Heart left ventricle (tissue), 13 donors: Measurements from ENCODE around the gene TRIM25.

Experiments
- POLR2A ChIP-seq, 2 donors: fragments of 450-650 bp; IDR thresholded peaks; one replicate each; pipeline ENCODE4 v1.6.1; 2017; ENCODE audit warnings: antibody characterized with exemption in 2 of 2, mild to moderate bottlenecking in 2 of 2, moderate library complexity in 2 of 2
- TF ChIP-seq, protein P1 (sequence below), 12 donors: fragments of 200-600 bp; sonication (generic) in 4 of 12; IDR thresholded peaks; one replicate each; pipeline versions ENCODE4 v1.5.0 to v1.8.0; 2018 to 2022; ENCODE audit warnings: antibody characterized with exemption in 12 of 12, mild to moderate bottlenecking in 5 of 12
- donor health status: ischemic (EF 13 %, LVEDD 7.1; RV severe dilation, severe dysfunction).
- donor health status: DM: no; HTN: yes; CAD: no.
- donor health status: DM: no; HTN: no; CAD: no.
- donor health status: ischemic (EF 25% LVEDD 6.9; RV normal size, moderate dysfunction).
- donor health status: ischemic (EF 25% LVEDD 5.7; RV mildly dilated, moderate dysfunction).
- donor health status: ischemic (EF 35%, LVEDD 5.7; RV mildly dilated, moderate dysfunction).
- donor health status: nonischemic (EF 11% LVEDD 7.7; RV severe dilation, severe dysfunction).
- donor health status: DM: yes; HTN: yes; CAD: no.
- donor health status: PGD.
- donor health status: ischemic (EF 29% LVEDD 5.4; RV normal size, mild dysfunction).
- donor health status: nonischemic (EF 23%, LVEDD 6.1; RV moderate dilation, normal function).

DNA sequence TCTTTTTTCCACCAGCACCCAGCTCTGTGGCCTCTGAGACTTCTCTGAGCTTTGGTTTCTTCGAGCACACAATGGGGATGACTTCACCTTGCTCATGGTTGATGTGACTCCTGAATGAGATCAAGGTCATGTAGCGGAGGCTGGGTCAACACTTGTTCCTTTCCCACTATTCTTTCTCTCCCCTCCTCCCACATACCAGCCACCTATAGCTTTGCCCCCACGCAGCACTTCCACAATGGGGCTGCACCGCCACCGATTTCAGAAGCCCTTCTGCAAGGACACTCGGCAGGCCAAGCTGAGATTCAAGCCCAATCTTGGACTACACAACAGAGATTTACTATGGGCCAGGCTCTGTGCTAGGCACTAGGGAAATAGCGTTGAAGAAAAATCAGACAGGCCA, 14.4 kb downstream of the TRIM25 start:
- TF ChIP-seq, protein P1, sequence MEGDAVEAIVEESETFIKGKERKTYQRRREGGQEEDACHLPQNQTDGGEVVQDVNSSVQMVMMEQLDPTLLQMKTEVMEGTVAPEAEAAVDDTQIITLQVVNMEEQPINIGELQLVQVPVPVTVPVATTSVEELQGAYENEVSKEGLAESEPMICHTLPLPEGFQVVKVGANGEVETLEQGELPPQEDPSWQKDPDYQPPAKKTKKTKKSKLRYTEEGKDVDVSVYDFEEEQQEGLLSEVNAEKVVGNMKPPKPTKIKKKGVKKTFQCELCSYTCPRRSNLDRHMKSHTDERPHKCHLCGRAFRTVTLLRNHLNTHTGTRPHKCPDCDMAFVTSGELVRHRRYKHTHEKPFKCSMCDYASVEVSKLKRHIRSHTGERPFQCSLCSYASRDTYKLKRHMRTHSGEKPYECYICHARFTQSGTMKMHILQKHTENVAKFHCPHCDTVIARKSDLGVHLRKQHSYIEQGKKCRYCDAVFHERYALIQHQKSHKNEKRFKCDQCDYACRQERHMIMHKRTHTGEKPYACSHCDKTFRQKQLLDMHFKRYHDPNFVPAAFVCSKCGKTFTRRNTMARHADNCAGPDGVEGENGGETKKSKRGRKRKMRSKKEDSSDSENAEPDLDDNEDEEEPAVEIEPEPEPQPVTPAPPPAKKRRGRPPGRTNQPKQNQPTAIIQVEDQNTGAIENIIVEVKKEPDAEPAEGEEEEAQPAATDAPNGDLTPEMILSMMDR (IDR thresholded peaks at IDR 0.05): no peak
- no peak for TF ChIP-seq POLR2A (IDR thresholded peaks at IDR 0.05)
